HEK293 (cell line): ENCODE results near the gene HDAC8.
"Not testable (repeated sequence)": the region's sequence is repeated elsewhere in the genome, so short reads cannot be mapped to it uniquely, and the experiment has no call there.

Experiments
- CTCF ChIA-PET: fragments of 350-600 bp; formaldehyde crosslinking; extraction: SDS; loops from one replicate; lab custom pipeline; 2021; ENCODE audit warnings: antibody characterized with exemption; lab: Yijun Ruan, JAX
- POLR2A ChIA-PET: fragments of 300-600 bp; formaldehyde crosslinking; extraction: SDS; loops from one replicate; lab custom pipeline; 2020; ENCODE audit warnings: antibody characterized with exemption, inconsistent platforms; lab: Yijun Ruan, JAX
- H3K27ac ChIP-seq: fragments of 200-500 bp; sonication (Bioruptor generic); 2 replicates; pipeline ENCODE4 v1.5.1; 2014; ENCODE audit warnings: low read depth, low read length, control low read depth, inconsistent platforms; ENCODE audit errors: extremely low read depth
- H3K36me3 ChIP-seq, 2 experiments: fragments of 200-500 bp in 1 of 2; sonication (Bioruptor generic) in 1 of 2; 1 replicate in 1 of 2; 2 replicates in 1 of 2; pipeline ENCODE4 v1.5.1; 2014 to 2017; ENCODE audit warnings: inconsistent platforms in 2 of 2, low read length in 2 of 2; ENCODE audit not compliant: control insufficient read depth in 2 of 2, insufficient read depth in 1 of 2
- H3K4me1 ChIP-seq: fragments of 200-500 bp; sonication (Bioruptor generic); 2 replicates; pipeline ENCODE4 v1.5.1; 2014; ENCODE audit warnings: mild to moderate bottlenecking, low read length, inconsistent platforms; ENCODE audit not compliant: control insufficient read depth, insufficient read depth
- H3K4me3 ChIP-seq: 2 replicates; pipeline ENCODE4 v1.5.1; 2011; ENCODE audit warnings: low read depth, mild to moderate bottlenecking, control low read depth, low read length, moderate library complexity
- H3K9me3 ChIP-seq: fragments of 200-500 bp; sonication (Bioruptor generic); 2 replicates; pipeline ENCODE4 v1.5.1; 2014; ENCODE audit warnings: low read depth, low read length, inconsistent platforms; ENCODE audit not compliant: control insufficient read depth, insufficient read depth
- ATF2 ChIP-seq: fragments of 450-650 bp; formaldehyde crosslinking; IDR thresholded peaks from 2 replicates; pipeline ENCODE4 v1.5.1; 2016; ENCODE audit warnings: missing biosample characterization, missing genetic modification characterization, low read depth
- HOXD13 ChIP-seq: sonication (generic); formaldehyde crosslinking; IDR thresholded peaks from 2 replicates; pipeline ENCODE4 v1.8.0; 2022; ENCODE audit warnings: missing genetic modification reagents, borderline replicate concordance
- SCRT1 ChIP-seq: fragments of 450-650 bp; formaldehyde crosslinking; IDR thresholded peaks from 2 replicates; pipeline ENCODE4 v1.5.1; 2016; ENCODE audit warnings: missing biosample characterization, missing genetic modification characterization, borderline replicate concordance
- ZBTB10 ChIP-seq: fragments of 450-650 bp; formaldehyde crosslinking; IDR thresholded peaks from 2 replicates; pipeline ENCODE4 v1.5.1; 2016; ENCODE audit warnings: missing biosample characterization, missing genetic modification characterization
- ZNF140 ChIP-seq: fragments of 450-650 bp; formaldehyde crosslinking; IDR thresholded peaks from 2 replicates; pipeline ENCODE4 v1.5.1; 2016; ENCODE audit warnings: missing biosample characterization, missing genetic modification characterization
- ZNF19 ChIP-seq: fragments of 450-650 bp; formaldehyde crosslinking; IDR thresholded peaks from 2 replicates; pipeline ENCODE4; 2016; ENCODE audit warnings: missing biosample characterization, missing genetic modification characterization, low read depth
- ZNF324 ChIP-seq: fragments of 450-650 bp; formaldehyde crosslinking; IDR thresholded peaks from 2 replicates; pipeline ENCODE4 v1.5.1; 2016; ENCODE audit warnings: missing biosample characterization, missing genetic modification characterization
- ZNF350 ChIP-seq: fragments of 450-650 bp; formaldehyde crosslinking; IDR thresholded peaks from 2 replicates; pipeline ENCODE4 v1.5.0; 2017; ENCODE audit warnings: missing biosample characterization, mild to moderate bottlenecking, missing genetic modification characterization
- ZNF449 ChIP-seq: fragments of 450-650 bp; formaldehyde crosslinking; IDR thresholded peaks from 2 replicates; pipeline ENCODE4 v1.5.1; 2017; ENCODE audit warnings: missing biosample characterization, mild to moderate bottlenecking, missing genetic modification characterization, moderate library complexity
- ZNF514 ChIP-seq: fragments of 450-650 bp; formaldehyde crosslinking; IDR thresholded peaks from 2 replicates; pipeline ENCODE4 v1.5.1; 2016; ENCODE audit warnings: missing biosample characterization, missing genetic modification characterization
- ZNF776 ChIP-seq: fragments of 450-650 bp; formaldehyde crosslinking; IDR thresholded peaks from 2 replicates; pipeline ENCODE4 v1.5.0; 2017; ENCODE audit warnings: missing biosample characterization, missing genetic modification characterization, borderline replicate concordance
- ZNF830 ChIP-seq: fragments of 450-650 bp; IDR thresholded peaks from 2 replicates; pipeline ENCODE4 v1.5.0; 2018; ENCODE audit warnings: missing biosample characterization, missing genetic modification characterization, low read depth, mild to moderate bottlenecking, moderate library complexity
- TF ChIP-seq, protein P1 (sequence below): fragments of 450-650 bp; formaldehyde crosslinking; IDR thresholded peaks from 2 replicates; pipeline ENCODE4 v1.5.1; 2017; ENCODE audit warnings: missing biosample characterization, missing genetic modification characterization

HDAC8 gene

GRCh38 chrX:72568406-72569092 is 4.1 kb downstream of the HDAC8 start:
- H3K36me3 ChIP-seq = peaks cover 39 to 64% of the 10 kb centered on the region in 2 experiments
- no peak overlapping the region for H3K27ac ChIP-seq
- TF ChIP-seq ZNF449 (tag by site-specific recombination) (no peak), HOXD13 (CRISPR knock-in tag) (no peak), ZNF514 (tag by site-specific recombination) (no peak), ZNF140 (tag by site-specific recombination) (no peak), ZBTB10 (tag by site-specific recombination) (no peak)
- TF ChIP-seq, all 188 proteins: peak for 0
- Histone ChIP-seq H3K4me3 (no peak overlapping the region), H3K9me3 (no peaks in the 10 kb centered on the region), H3K4me1 (no peaks in the 10 kb centered on the region)
- POLR2A ChIA-PET = no interaction called here
- CTCF ChIA-PET = interaction anchor here (1.7 kb wide), 1 partner anchor 13 kb away, joined by 7 read pairs; no protein-coding TSS in a partner anchor

DNA sequence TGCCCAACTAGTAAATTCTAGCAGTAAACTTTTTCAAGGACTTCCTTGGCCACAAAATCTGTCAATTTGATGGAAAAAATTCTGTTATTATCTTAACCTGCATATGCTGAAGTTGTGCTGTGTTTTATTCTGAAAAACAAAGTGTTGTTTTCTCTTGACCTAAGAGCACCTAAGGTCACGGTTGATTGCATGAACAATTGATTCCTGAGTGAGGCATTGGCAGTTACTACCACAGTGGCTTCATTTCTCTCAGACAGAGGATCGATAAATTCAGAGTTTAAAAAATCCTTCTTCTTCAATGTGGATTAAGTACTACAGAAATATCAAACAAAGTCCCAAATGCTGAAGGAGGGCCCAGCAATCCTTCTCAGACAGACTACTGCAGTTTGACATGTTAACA is 6.2 kb downstream of the HDAC8 start:
- Histone ChIP-seq H3K9me3 (no peaks in the 10 kb centered on the region), H3K4me1 (no peaks in the 10 kb centered on the region), H3K36me3 (peaks cover 48 to 67% of the 10 kb centered on the region in 2 experiments)
- POLR2A ChIA-PET = no interaction called here
- CTCF ChIA-PET = interaction anchor here (0.9 kb wide), 2 partner anchors 26 to 321 kb away, joined by 3 read pairs; no protein-coding TSS in a partner anchor
- TF ChIP-seq ZNF350 (tag by site-specific recombination) = no peak
- TF ChIP-seq SCRT1 = no peak
- no peak for TF ChIP-seq ZNF324 (tag by site-specific recombination)
- TF ChIP-seq ZNF776 (tag by site-specific recombination) = no peak
- TF ChIP-seq, protein P1, sequence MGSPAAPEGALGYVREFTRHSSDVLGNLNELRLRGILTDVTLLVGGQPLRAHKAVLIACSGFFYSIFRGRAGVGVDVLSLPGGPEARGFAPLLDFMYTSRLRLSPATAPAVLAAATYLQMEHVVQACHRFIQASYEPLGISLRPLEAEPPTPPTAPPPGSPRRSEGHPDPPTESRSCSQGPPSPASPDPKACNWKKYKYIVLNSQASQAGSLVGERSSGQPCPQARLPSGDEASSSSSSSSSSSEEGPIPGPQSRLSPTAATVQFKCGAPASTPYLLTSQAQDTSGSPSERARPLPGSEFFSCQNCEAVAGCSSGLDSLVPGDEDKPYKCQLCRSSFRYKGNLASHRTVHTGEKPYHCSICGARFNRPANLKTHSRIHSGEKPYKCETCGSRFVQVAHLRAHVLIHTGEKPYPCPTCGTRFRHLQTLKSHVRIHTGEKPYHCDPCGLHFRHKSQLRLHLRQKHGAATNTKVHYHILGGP (tag by site-specific recombination) = no peak
- TF ChIP-seq ATF2 (tag by site-specific recombination) = no peak
- TF ChIP-seq ZNF830 (tag by site-specific recombination) = no peak
- TF ChIP-seq ZNF19 (tag by site-specific recombination) = no peak
- TF ChIP-seq, all 188 proteins: peak for 0
- H3K27ac ChIP-seq = no peak overlapping the region
- H3K4me3 ChIP-seq = no peak overlapping the region

DNA sequence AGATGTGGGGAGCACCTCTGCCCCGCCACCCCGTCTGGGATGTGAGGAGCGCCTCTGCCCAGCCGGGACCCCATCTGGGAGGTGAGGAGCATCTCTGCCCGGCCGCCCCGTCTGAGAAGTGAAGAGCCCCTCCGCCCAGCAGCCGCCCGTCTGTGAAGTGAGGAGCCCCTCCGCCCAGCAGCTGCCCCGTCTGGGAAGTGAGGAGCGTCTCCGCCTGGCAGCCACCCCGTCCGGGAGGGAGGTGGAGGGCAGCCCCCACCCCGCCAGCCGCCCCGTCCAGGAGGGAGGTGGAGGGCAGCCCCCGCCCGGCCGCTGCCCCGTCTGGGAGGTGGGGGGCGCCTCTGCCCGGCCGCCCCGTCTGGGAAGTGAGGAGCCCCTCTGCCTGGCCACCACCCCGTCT is 13.0 kb downstream of the HDAC8 start:
- H3K27ac ChIP-seq, H3K9me3 ChIP-seq, CTCF ChIA-PET, H3K4me3 ChIP-seq, POLR2A ChIA-PET, H3K4me1 ChIP-seq: not testable (repeated sequence)
- peaks cover 15 to 19% of the 10 kb centered on the region in 2 experiments for H3K36me3 ChIP-seq
